Measurements from ENCODE around the gene METTL13. TPM values are rescaled to one million over a fixed set of nuclear protein-coding genes. Genes with fewer than 3 reads are reported as not detected.

METTL13 gene
- total RNA-seq, 4 donors from 2014 or later, result 14.0 to 20.8 (median 18.3) TPM

- H3K4me1 ChIP-seq, result no peaks in the 10 kb centered on the region
- H3K27me3 ChIP-seq, result no peaks in the 10 kb centered on the region
- intact Hi-C loops (cut with DNase I), result no loop called here
- H3K9me3 ChIP-seq, result no peaks in the 10 kb centered on the region
- H3K36me3 ChIP-seq, result no peaks in the 10 kb centered on the region
- no peak for TF ChIP-seq POLR2A (IDR thresholded peaks at IDR 0.05)
- TF ChIP-seq CTCF (IDR thresholded peaks at IDR 0.05), result no peak
- H3K27ac ChIP-seq, result no peak overlapping the region
- DNase-seq, result no peak
- 52 to 68% methylated on average over 3 to 4 of the region's 4 CpGs for WGBS, 2 donors
- H3K4me3 ChIP-seq, result no peak overlapping the region
Measured at GRCh38 chr1:171833091-171833825, 51.8 kb downstream of the METTL13 start.

- no peak overlapping the region for H3K27ac ChIP-seq
- intact Hi-C loops (cut with DNase I), result no loop called here
- no peaks in the 10 kb centered on the region for H3K4me1 ChIP-seq
- no peaks in the 10 kb centered on the region for H3K9me3 ChIP-seq
- H3K36me3 ChIP-seq, result no peaks in the 10 kb centered on the region
- no peak overlapping the region for H3K4me3 ChIP-seq
- TF ChIP-seq CTCF (IDR thresholded peaks at IDR 0.05), result no peak
- TF ChIP-seq POLR2A (IDR thresholded peaks at IDR 0.05), result no peak
- H3K27me3 ChIP-seq, result no peaks in the 10 kb centered on the region
- 88 to 100% methylated on average over 2 of the region's 2 CpGs for WGBS, 2 donors
- no peak for DNase-seq
Measured at GRCh38 chr1:171834821-171835220, 53.4 kb downstream of the METTL13 start.

GRCh38 chr1:171835891-171836290 is 54.4 kb downstream of the METTL13 start:
- no peak overlapping the region for H3K4me3 ChIP-seq
- DNase-seq, result no peak
- no peaks in the 10 kb centered on the region for H3K36me3 ChIP-seq
- intact Hi-C loops (cut with DNase I), result no loop called here
- TF ChIP-seq CTCF (IDR thresholded peaks at IDR 0.05) (no peak), POLR2A (IDR thresholded peaks at IDR 0.05) (no peak)
- peaks cover 0 to 6% (median 3%) of the 10 kb centered on the region in 3 donors for H3K4me1 ChIP-seq
- no peaks in the 10 kb centered on the region for H3K27me3 ChIP-seq
- no peak overlapping the region for H3K27ac ChIP-seq
- H3K9me3 ChIP-seq, result no peaks in the 10 kb centered on the region

- no peaks in the 10 kb centered on the region for H3K36me3 ChIP-seq
- TF ChIP-seq POLR2A (IDR thresholded peaks at IDR 0.05) (peak in 2 of 4 donors; percentile 50 to 62), CTCF (IDR thresholded peaks at IDR 0.05) (no peak)
- H3K27ac ChIP-seq, result peak within 1 kb of the TSS; percentile 70 to 84 (median 82)
- 4% methylated on average over 13 of the region's 85 CpGs; no CpG with 5 or more reads in 1 of the 2 donors for WGBS, 2 donors
- intact Hi-C loops (cut with DNase I), result no loop called here
- H3K27me3 ChIP-seq, result peaks cover 0 to 9% (median 0%) of the 10 kb centered on the region in 4 donors
- H3K4me3 ChIP-seq, result peak within 1 kb of the TSS; percentile 64 to 84 (median 78)
- H3K4me1 ChIP-seq, result peaks cover 6 to 25% (median 10%) of the 10 kb centered on the region in 3 donors
- no peaks in the 10 kb centered on the region for H3K9me3 ChIP-seq
- no peak for DNase-seq
Measured at GRCh38 chr1:171841050-171841910, 59.8 kb downstream of the METTL13 start, which contains the start of gene DNM3. TSS of gene DNM3 (plus strand) at chr1:171841498. CDS start at chr1:171841657, 159 bp downstream.
